ENCODE measurements around the gene TAL2.

TAL2 gene

GRCh38 chr9:105662184-105663104 is at the start of gene TAL2:
TAL2 (plus strand) TSS chr9:105662457; CDS start chr9:105662497, 40 bp downstream.
- Histone ChIP-seq H3K4me2 (no peak within 1 kb of the TSS), H3K27ac (no peak within 1 kb of the TSS)

GRCh38 chr9:105621001-105621400 is 41.3 kb upstream of the TAL2 start:
- Histone ChIP-seq H3K4me3 (no peak overlapping the region), H3K4me1 (no peaks in the 10 kb centered on the region), H3K27ac (no peak overlapping the region), H3K9me3 (replicated peaks in 1 of 11) (no peaks in the 10 kb centered on the region), H3K4me2 (no peak overlapping the region), H3K27me3 (no peaks in the 10 kb centered on the region), H3K9ac (no peak overlapping the region), H3K36me3 (peaks cover 4 to 35% (median 15%) of the 10 kb centered on the region in 11 experiments; a peak in 14 of 22 replicates), H4K20me1 (no peaks in the 10 kb centered on the region)
- TF ChIP-seq Cebpa-rat (IDR thresholded peaks at IDR 0.05): no peak

More at GRCh38 chr9:105662184-105663104, at the start of gene TAL2:
- no peaks in the 10 kb centered on the region for H3K36me3 ChIP-seq
- no peaks in the 10 kb centered on the region for H3K9me3 ChIP-seq (replicated peaks in 1 of 11)
- H3K4me3 ChIP-seq: no peak within 1 kb of the TSS
- H3K27me3 ChIP-seq: peaks cover 4 to 16% (median 10%) of the 10 kb centered on the region in 11 experiments
- no peaks in the 10 kb centered on the region; a peak in 1 of 22 replicates for H4K20me1 ChIP-seq
- TF ChIP-seq Cebpa-rat (IDR thresholded peaks at IDR 0.05): no peak
- 0 out of 20 replicates have a peak, but pooled peaks cover 0 to 5% (median 0%) of the 10 kb centered on the region in 10 experiments for H3K4me1 ChIP-seq
- H3K9ac ChIP-seq: no peak within 1 kb of the TSS

GRCh38 chr9:105625088-105625487 is 37.2 kb upstream of the TAL2 start:
- Histone ChIP-seq H3K9ac (no peak overlapping the region), H4K20me1 (no peaks in the 10 kb centered on the region), H3K27ac (no peak overlapping the region), H3K36me3 (peaks cover 7 to 61% (median 20%) of the 10 kb centered on the region in 11 experiments; a peak in 19 of 22 replicates), H3K9me3 (replicated peaks in 1 of 11) (peaks cover 0 to 4% (median 0%) of the 10 kb centered on the region in 11 experiments; a peak in 2 of 22 replicates), H3K4me3 (no peak overlapping the region), H3K4me2 (no peak overlapping the region), H3K27me3 (no peaks in the 10 kb centered on the region), H3K4me1 (no peaks in the 10 kb centered on the region)
- no peak for TF ChIP-seq Cebpa-rat (IDR thresholded peaks at IDR 0.05)

- no peak for TF ChIP-seq Cebpa-rat (IDR thresholded peaks at IDR 0.05)
- no peaks in the 10 kb centered on the region for H3K4me1 ChIP-seq
- no peak overlapping the region for H3K27ac ChIP-seq
- no peaks in the 10 kb centered on the region for H4K20me1 ChIP-seq
- H3K4me3 ChIP-seq: no peak overlapping the region
- H3K9me3 ChIP-seq (replicated peaks in 1 of 11): peaks cover 4 to 10% (median 7%) of the 10 kb centered on the region in 11 experiments; a peak in 13 of 22 replicates
- H3K27me3 ChIP-seq: no peaks in the 10 kb centered on the region
- no peak overlapping the region for H3K4me2 ChIP-seq
- H3K36me3 ChIP-seq: peaks cover 24 to 56% (median 41%) of the 10 kb centered on the region in 11 experiments; a peak in 21 of 22 replicates
- no peak overlapping the region for H3K9ac ChIP-seq
Observed at GRCh38 chr9:105632807-105633206, 29.4 kb upstream of the TAL2 start.

DNA sequence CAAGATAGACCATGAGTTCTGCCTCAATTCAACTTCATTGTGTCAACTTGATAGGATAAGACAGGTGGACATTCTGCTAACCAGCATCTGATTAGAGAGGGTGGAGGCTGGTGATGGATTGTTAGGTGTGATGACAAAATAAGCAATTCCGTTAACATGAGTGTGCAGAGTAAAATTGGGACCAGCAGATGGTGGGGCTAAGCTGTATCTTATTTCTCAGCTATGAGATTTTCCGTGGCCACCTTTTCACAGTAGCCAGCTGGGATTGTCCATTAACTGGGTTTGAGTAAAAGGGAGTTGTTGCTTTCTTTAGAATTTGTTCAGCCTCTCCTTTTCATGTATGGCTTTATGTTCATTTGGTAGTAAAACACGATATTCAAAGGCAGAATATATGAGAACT is 28.8 kb upstream of the TAL2 start:
- H3K9me3 ChIP-seq (replicated peaks in 1 of 11): peaks cover 4 to 10% (median 7%) of the 10 kb centered on the region in 11 experiments; a peak in 13 of 22 replicates

DNA sequence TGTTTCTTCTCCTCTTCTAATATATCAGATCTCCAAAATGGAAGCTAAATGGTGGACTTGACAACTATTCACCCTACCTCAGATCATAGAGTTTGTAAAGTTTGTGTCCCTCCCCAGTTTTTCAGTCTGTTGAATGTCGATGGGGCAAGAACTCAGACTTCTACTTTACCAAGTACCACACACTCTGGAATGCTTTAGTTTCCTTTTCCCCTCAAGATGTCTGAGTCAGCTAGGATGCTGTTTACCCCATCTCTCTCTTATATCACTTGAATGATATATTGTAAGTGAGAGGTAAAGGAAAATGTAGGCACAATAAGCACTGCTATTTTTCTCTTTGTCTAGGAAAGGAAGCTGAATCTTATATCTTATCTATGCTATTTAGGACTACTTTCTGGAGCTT is 25.9 kb upstream of the TAL2 start:
- H3K36me3 ChIP-seq: peaks cover 20 to 67% (median 48%) of the 10 kb centered on the region in 11 experiments; a peak in 20 of 22 replicates
- H4K20me1 ChIP-seq: no peaks in the 10 kb centered on the region
- peaks cover 0 to under 1% (median 0%) of the 10 kb centered on the region in 11 experiments; a peak in 1 of 22 replicates for H3K9me3 ChIP-seq (replicated peaks in 1 of 11)
- no peak overlapping the region for H3K4me3 ChIP-seq
- no peak overlapping the region for H3K27ac ChIP-seq
- H3K27me3 ChIP-seq: no peaks in the 10 kb centered on the region
- H3K4me1 ChIP-seq: no peaks in the 10 kb centered on the region
- TF ChIP-seq Cebpa-rat (IDR thresholded peaks at IDR 0.05): no peak
- H3K4me2 ChIP-seq: no peak overlapping the region
- no peak overlapping the region for H3K9ac ChIP-seq

More for the DNA sequence above, 28.8 kb upstream of the TAL2 start:
- no peak for TF ChIP-seq Cebpa-rat (IDR thresholded peaks at IDR 0.05)
- Histone ChIP-seq H3K36me3 (peaks cover 24 to 61% (median 40%) of the 10 kb centered on the region in 11 experiments; a peak in 21 of 22 replicates), H3K4me1 (no peaks in the 10 kb centered on the region), H3K9ac (no peak overlapping the region), H4K20me1 (no peaks in the 10 kb centered on the region), H3K27ac (no peak overlapping the region), H3K27me3 (no peaks in the 10 kb centered on the region), H3K4me2 (no peak overlapping the region), H3K4me3 (no peak overlapping the region)

DNA sequence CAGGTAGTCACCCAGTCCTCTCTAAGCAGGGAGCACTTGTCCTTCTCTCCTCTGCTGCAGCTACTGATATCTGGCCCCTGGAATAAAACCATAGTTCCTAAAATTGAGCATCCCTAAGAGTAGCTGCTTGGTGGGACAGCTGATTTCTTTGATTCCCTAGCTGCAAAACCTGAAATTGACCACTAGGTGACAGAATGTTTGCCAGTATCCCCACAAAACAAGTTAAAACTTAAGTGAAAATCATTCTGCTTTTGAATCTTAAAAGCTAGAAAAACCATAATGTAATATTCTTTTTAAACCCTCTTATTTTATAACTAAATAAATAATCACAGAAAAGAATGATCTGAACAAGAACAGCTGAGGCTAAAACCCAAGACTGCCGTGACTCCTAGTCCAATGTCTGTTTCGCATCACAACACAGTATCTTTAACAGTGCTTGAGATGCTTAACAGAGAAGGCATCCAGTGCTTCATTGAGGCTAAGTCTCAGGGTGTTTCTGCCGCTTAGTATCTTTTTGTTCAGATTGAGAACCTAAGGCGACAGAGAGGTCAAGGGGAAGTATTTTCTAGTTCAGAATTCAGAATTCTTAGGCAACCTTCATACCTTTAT is 24.4 kb upstream of the TAL2 start:
- TF ChIP-seq Cebpa-rat (IDR thresholded peaks at IDR 0.05): no peak
- no peaks in the 10 kb centered on the region for H3K4me1 ChIP-seq
- H3K4me3 ChIP-seq: no peak overlapping the region

DNA sequence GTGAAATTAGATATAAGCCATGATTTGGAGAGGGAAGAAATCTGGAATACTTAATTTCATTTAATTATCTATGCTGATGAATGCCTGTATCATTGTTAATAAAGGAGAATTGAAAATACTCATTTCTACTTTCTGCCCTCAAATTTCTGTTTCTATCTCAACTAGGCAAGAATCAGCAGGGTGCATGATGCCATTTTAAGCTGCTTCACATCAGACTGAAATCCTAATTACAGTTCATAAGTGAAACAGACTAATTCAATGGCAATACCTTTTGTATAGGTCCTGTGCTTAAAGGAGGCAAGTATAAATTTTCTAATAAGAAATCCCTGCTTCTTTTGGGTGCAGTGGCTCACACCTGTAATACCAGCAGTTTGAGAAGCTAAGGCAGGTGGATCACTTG is 22.3 kb upstream of the TAL2 start:
- Histone ChIP-seq H3K4me2 (no peak overlapping the region), H3K9ac (no peak overlapping the region), H3K36me3 (peaks cover 13 to 57% (median 35%) of the 10 kb centered on the region in 11 experiments; a peak in 20 of 22 replicates), H3K4me1 (no peaks in the 10 kb centered on the region), H3K27ac (no peak overlapping the region), H3K9me3 (replicated peaks in 1 of 11) (peaks cover 0 to 11% (median 0%) of the 10 kb centered on the region in 11 experiments; a peak in 4 of 22 replicates), H4K20me1 (no peaks in the 10 kb centered on the region), H3K4me3 (no peak overlapping the region), H3K27me3 (no peaks in the 10 kb centered on the region)
- no peak for TF ChIP-seq Cebpa-rat (IDR thresholded peaks at IDR 0.05)

More for the DNA sequence above, 24.4 kb upstream of the TAL2 start:
- no peaks in the 10 kb centered on the region for H4K20me1 ChIP-seq
- peaks cover 0 to 11% (median 0%) of the 10 kb centered on the region in 11 experiments; a peak in 4 of 22 replicates for H3K9me3 ChIP-seq (replicated peaks in 1 of 11)
- H3K27me3 ChIP-seq: no peaks in the 10 kb centered on the region
- no peak overlapping the region for H3K27ac ChIP-seq
- H3K36me3 ChIP-seq: peaks cover 20 to 68% (median 50%) of the 10 kb centered on the region in 11 experiments; a peak in 20 of 22 replicates
- H3K4me2 ChIP-seq: no peak overlapping the region
- no peak overlapping the region for H3K9ac ChIP-seq

DNA sequence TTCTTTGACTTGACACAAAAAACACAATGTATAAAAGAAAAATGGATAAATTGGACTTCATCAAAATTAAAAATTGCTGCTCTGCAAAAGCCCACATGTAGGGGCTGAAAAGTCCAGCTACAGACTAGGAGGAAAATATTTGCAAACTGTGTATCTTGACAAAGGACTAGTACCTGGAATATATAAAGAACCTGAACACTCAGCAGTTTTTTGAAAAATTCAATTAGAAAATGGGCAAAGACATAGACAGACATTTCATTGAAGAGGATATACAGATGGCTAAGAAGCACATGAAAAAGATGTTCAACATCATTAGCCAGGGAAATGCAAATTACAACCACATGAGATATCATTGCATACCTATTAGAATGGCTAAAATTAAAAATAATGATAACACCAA is 18.5 kb upstream of the TAL2 start:
- Histone ChIP-seq H3K4me2 (no peak overlapping the region), H3K27me3 (no peaks in the 10 kb centered on the region), H3K27ac (no peak overlapping the region), H3K4me3 (no peak overlapping the region), H3K36me3 (peaks cover 4 to 31% (median 16%) of the 10 kb centered on the region in 11 experiments; a peak in 17 of 22 replicates), H3K9ac (no peak overlapping the region), H3K4me1 (peaks cover 0 to 10% (median 3%) of the 10 kb centered on the region in 10 experiments; a peak in 6 of 20 replicates), H4K20me1 (no peaks in the 10 kb centered on the region), H3K9me3 (replicated peaks in 1 of 11) (peaks cover 0 to 11% (median 0%) of the 10 kb centered on the region in 11 experiments; a peak in 4 of 22 replicates)
- TF ChIP-seq Cebpa-rat (IDR thresholded peaks at IDR 0.05): no peak
